HepG2 (cell line): ENCODE data around the gene KLK10. TPM values are rescaled to one million over a fixed set of nuclear protein-coding genes. Genes with fewer than 3 reads are reported as not detected.

ENCODE experiments used
- FOXC1 ChIP-seq: sonication (generic); formaldehyde crosslinking; IDR thresholded peaks from 2 replicates; pipeline ENCODE4 v1.8.0; 2022; ENCODE audit warnings: mild to moderate bottlenecking, missing genetic modification reagents, borderline replicate concordance
- JARID2 ChIP-seq: sonication (generic); formaldehyde crosslinking; IDR thresholded peaks from 2 replicates; pipeline ENCODE4 v1.8.1; 2023; ENCODE audit warnings: missing genetic modification reagents, inconsistent platforms; ENCODE audit not compliant: insufficient replicate concordance
- RELA ChIP-seq: sonication (generic); formaldehyde crosslinking; IDR thresholded peaks from 2 replicates; pipeline ENCODE4 v1.4.0; 2020; ENCODE audit warnings: missing genetic modification reagents
- SPEN ChIP-seq: sonication (generic); formaldehyde crosslinking; IDR thresholded peaks from 2 replicates; pipeline ENCODE4 v1.5.1; 2020; ENCODE audit warnings: low read depth, mild to moderate bottlenecking, missing genetic modification reagents
- SYNCRIP ChIP-seq: fragments of 200-400 bp; formaldehyde crosslinking; IDR thresholded peaks from 2 replicates; pipeline ENCODE4 v1.6.1; 2018; ENCODE audit warnings: mild to moderate bottlenecking, low read depth, low read length; ENCODE audit not compliant: insufficient read depth
- TMF1 ChIP-seq: sonication (generic); formaldehyde crosslinking; IDR thresholded peaks from 2 replicates; pipeline ENCODE4 v1.8.1; 2022; ENCODE audit warnings: low read depth, missing genetic modification reagents
- U2AF2 ChIP-seq: fragments of 200-400 bp; formaldehyde crosslinking; IDR thresholded peaks from 2 replicates; pipeline ENCODE4 v1.6.1; 2017; ENCODE audit warnings: low read depth, mild to moderate bottlenecking, low read length
- ZNF33B ChIP-seq: sonication (generic); formaldehyde crosslinking; IDR thresholded peaks from 2 replicates; pipeline ENCODE4 v1.5.1; 2020; ENCODE audit warnings: mild to moderate bottlenecking, missing genetic modification reagents
- ZNF839 ChIP-seq: sonication (generic); formaldehyde crosslinking; IDR thresholded peaks from 2 replicates; pipeline ENCODE4 v1.4.0; 2020; ENCODE audit warnings: missing genetic modification reagents, mild to moderate bottlenecking, borderline replicate concordance
- polyA plus RNA-seq, 8 experiments: library from polyadenylated mRNA; depleted of rRNA in 3 of 8; stranded (reverse) in 7 of 8; unstranded in 1 of 8; fragments of >200 nt; fragmentation: Illumina TruSeq in 4 of 8; extraction: Trizol in 4 of 8; gene quantifications; 2 replicates each; pipeline versions ENCODE4 v1.2.1 to v1.2.3, GENCODE V29; 2011 to 2016; ENCODE audit warnings: low read depth in 4 of 8, missing spikeins in 1 of 8, mixed read lengths in 1 of 8; ENCODE audit not compliant: insufficient read depth in 1 of 8
- total RNA-seq, 5 experiments: library from RNA; depleted of rRNA; stranded (reverse); fragments of >200 nt; fragmentation: Illumina TruSeq; extraction: Trizol; gene quantifications; 2 replicates each; pipeline ENCODE4 v1.2.3, GENCODE V29; 2016; ENCODE audit warnings: low read depth in 1 of 5
- TF ChIP-seq, protein P1 (sequence below): sonication (generic); formaldehyde crosslinking; IDR thresholded peaks from 2 replicates; pipeline ENCODE4 v1.5.1; 2020; ENCODE audit warnings: mild to moderate bottlenecking, missing genetic modification reagents
- TF ChIP-seq, protein P2 (sequence below): sonication (generic); formaldehyde crosslinking; IDR thresholded peaks from 2 replicates; pipeline ENCODE4 v1.4.0; 2020; ENCODE audit warnings: missing genetic modification reagents

Gene KLK10
- total and polyA plus RNA-seq, 2 of the 13 experiments (the other 11 are each of a cell fraction or from before 2014, with no cell fraction given), result not detected

DNA sequence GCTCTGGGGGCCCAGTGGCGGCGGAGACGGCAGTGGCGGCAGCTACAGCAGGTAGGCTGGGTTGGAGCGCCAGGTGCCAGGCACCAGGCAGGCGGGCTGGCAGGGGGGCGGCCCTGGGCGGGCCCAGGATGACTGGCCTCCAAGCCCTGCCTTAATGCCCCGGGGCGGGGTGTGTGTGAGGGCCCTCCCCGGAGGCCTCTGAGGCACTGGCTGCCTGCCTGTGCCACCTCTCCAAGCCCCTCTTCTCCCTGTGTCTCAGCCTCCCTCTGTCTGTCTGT is 7.0 kb upstream of the KLK10 start, which contains the start of gene KLK11 (continued):
- TF ChIP-seq, protein P1, sequence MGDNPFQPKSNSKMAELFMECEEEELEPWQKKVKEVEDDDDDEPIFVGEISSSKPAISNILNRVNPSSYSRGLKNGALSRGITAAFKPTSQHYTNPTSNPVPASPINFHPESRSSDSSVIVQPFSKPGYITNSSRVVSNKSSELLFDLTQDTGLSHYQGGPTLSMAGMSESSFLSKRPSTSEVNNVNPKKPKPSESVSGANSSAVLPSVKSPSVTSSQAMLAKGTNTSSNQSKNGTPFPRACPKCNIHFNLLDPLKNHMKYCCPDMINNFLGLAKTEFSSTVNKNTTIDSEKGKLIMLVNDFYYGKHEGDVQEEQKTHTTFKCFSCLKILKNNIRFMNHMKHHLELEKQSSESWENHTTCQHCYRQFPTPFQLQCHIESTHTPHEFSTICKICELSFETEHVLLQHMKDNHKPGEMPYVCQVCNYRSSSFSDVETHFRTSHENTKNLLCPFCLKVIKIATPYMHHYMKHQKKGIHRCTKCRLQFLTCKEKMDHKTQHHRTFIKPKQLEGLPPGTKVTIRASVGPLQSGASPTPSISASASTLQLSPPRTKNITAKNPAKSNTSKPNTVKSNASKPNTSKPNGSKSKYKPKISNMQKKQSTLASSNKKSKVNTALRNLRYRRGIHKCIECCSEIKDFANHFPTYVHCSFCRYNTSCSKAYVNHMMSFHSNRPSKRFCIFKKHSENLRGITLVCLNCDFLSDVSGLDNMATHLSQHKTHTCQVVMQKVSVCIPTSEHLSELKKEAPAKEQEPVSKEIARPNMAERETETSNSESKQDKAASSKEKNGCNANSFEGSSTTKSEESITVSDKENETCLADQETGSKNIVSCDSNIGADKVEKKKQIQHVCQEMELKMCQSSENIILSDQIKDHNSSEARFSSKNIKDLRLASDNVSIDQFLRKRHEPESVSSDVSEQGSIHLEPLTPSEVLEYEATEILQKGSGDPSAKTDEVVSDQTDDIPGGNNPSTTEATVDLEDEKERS (CRISPR knock-in tag), result no peak
- TF ChIP-seq SPEN (CRISPR knock-in tag) (no peak), RELA (no peak), JARID2 (no peak), TMF1 (CRISPR knock-in tag) (no peak), FOXC1 (no peak), SYNCRIP (no peak), ZNF33B (CRISPR knock-in tag) (no peak), ZNF839 (CRISPR knock-in tag) (no peak), U2AF2 (no peak)
- TF ChIP-seq, protein P2, sequence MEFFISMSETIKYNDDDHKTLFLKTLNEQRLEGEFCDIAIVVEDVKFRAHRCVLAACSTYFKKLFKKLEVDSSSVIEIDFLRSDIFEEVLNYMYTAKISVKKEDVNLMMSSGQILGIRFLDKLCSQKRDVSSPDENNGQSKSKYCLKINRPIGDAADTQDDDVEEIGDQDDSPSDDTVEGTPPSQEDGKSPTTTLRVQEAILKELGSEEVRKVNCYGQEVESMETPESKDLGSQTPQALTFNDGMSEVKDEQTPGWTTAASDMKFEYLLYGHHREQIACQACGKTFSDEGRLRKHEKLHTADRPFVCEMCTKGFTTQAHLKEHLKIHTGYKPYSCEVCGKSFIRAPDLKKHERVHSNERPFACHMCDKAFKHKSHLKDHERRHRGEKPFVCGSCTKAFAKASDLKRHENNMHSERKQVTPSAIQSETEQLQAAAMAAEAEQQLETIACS (CRISPR knock-in tag), result no peak
